ENCODE measurements around the gene DCC.

The DCC gene

DNA sequence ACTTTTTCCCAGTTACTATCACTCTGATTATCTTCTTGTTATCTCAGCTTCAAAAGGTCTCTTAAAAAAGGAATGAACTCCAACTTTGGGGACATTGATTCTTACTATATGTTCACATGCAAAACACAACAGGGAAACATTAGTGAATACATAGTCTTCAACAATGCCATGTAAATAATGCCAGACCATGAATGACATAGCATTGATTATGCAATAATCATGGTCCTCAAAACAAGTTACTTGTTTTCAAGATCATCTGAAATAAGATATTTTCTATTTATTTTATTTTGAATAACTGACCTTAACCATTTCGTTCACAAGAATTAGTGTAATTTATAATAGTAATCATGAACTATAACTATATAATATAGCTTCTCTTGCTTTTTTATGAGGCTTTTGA is 982.2 kb downstream of the DCC start:
- H3K4me3 ChIP-seq (ENCODE audit: low read depth, low read length): no peak overlapping the region
- no peak for DNase-seq (ENCODE audit: low read depth)
- TF ChIP-seq CTCF (conservative IDR thresholded peaks at IDR 0.05; ENCODE audit: low read depth, low read length): no peak

DNA sequence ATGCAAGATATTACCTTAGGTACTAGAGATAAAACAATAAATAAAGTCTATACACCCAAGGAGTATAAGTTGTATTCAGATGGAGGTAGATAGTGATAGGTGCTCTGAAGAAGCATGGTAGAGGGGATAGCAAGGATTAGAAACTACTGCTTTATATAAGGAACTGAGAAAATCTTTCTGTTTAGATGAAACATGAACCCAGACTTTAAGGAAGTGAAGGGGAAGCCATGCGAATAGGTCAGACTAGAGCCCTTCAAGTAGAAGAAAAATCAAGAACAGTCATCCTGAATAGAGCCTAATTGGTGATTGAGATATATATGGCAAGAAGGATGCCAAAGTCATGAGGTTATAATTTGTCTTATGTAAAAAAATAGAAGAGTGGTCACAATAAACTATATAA is 984.4 kb downstream of the DCC start:
- H3K4me3 ChIP-seq (ENCODE audit: low read depth, low read length): no peak overlapping the region
- TF ChIP-seq CTCF (conservative IDR thresholded peaks at IDR 0.05; ENCODE audit: low read depth, low read length): no peak
- no peak for DNase-seq (ENCODE audit: low read depth)

- no peak for TF ChIP-seq CTCF (conservative IDR thresholded peaks at IDR 0.05; ENCODE audit: low read depth, low read length)
- DNase-seq (ENCODE audit: low read depth): no peak
- no peak overlapping the region for H3K4me3 ChIP-seq (ENCODE audit: low read depth, low read length)
Measured at GRCh38 chr18:53360501-53361443, 1020.8 kb downstream of the DCC start.

DNA sequence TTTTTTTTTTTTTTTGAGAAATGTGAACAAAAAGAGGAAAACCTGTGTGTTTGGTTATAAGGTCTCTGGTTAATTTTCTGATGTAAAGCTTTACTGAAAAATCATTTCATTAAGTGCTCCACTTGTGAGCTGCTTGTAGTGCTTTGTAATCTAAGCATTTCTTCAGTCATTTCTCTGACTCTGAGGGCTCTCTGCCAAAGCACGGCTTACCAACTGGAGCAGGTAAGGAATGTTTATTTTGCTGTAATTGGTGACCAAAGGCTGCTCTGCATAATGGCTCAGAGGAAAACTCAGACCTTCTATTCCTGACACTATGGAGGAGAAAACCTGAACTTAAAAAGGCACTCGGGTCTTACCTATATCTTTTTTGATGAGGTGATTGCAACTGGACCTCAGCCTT is 1035.6 kb downstream of the DCC start:
- no peak overlapping the region for H3K4me3 ChIP-seq (ENCODE audit: low read depth, low read length)
- DNase-seq (ENCODE audit: low read depth): no peak
- no peak for TF ChIP-seq CTCF (conservative IDR thresholded peaks at IDR 0.05; ENCODE audit: low read depth, low read length)

GRCh38 chr18:53380063-53380639 is 1040.2 kb downstream of the DCC start:
- DNase-seq (ENCODE audit: low read depth): peak; percentile 66
- no peak overlapping the region for H3K4me3 ChIP-seq (ENCODE audit: low read depth, low read length)
- TF ChIP-seq CTCF (conservative IDR thresholded peaks at IDR 0.05; ENCODE audit: low read depth, low read length): peak; percentile 47

DNA sequence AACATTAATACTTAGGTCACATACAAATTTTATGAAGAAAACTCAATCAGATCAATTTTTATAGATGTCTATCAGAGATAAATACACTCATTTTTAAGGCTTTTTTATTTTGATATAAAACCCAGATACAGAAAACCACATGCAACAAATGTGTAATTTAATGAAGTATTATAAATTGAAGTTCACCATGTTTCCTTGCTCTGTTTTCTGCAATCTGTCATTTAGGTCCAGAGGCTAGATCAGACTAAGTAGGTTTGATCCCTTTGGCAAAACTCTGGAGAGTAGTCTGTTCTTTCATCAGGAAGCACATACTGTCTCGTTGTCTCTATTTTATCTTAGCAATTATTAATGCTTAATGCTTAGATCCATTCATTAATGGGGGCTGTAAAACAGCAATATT is 1042.9 kb downstream of the DCC start:
- DNase-seq (ENCODE audit: low read depth): no peak
- no peak for TF ChIP-seq CTCF (conservative IDR thresholded peaks at IDR 0.05; ENCODE audit: low read depth, low read length)
- H3K4me3 ChIP-seq (ENCODE audit: low read depth, low read length): no peak overlapping the region

Data from choroid plexus epithelial cell (primary cell).